Trophoblast cell (in vitro differentiated cells and primary cell): Measurements from ENCODE around the gene HES4.
A peak's percentile ranks its signal among the peaks of the same experiment; 100 is the strongest.

Experiments used
- DNase-seq, 2 donors: peaks; one replicate each; pipeline ENCODE4 v3.0.0-alpha.2; 2016
- H2AFZ ChIP-seq: 2 replicates; pipeline ENCODE4 v1.6.1; 2013; ENCODE audit warnings: low read length, moderate library complexity, mild to moderate bottlenecking; ENCODE audit not compliant: insufficient read depth, poor library complexity
- H2AK5ac ChIP-seq: 2 replicates; pipeline ENCODE4 v1.6.1; 2013; ENCODE audit warnings: mild to moderate bottlenecking, low read length
- H2BK120ac ChIP-seq: 2 replicates; pipeline ENCODE4 v1.6.1; 2013; ENCODE audit warnings: low read length, mild to moderate bottlenecking, moderate library complexity; ENCODE audit not compliant: insufficient read depth, poor library complexity
- H2BK12ac ChIP-seq: 2 replicates; pipeline ENCODE4 v1.6.1; 2013; ENCODE audit warnings: mild to moderate bottlenecking, low read length, moderate library complexity
- H2BK5ac ChIP-seq: 2 replicates; pipeline ENCODE4 v1.6.1; 2013; ENCODE audit warnings: low read length, low read depth, moderate library complexity, mild to moderate bottlenecking; ENCODE audit not compliant: poor library complexity
- H3K14ac ChIP-seq: 2 replicates; pipeline ENCODE4 v1.6.1; 2013; ENCODE audit warnings: mild to moderate bottlenecking, low read length
- H3K18ac ChIP-seq: 2 replicates; pipeline ENCODE4 v1.6.1; 2013; ENCODE audit warnings: mild to moderate bottlenecking, low read length
- H3K23ac ChIP-seq: 2 replicates; pipeline ENCODE4 v1.6.1; 2013; ENCODE audit warnings: low read length
- H3K27ac ChIP-seq: 2 replicates; pipeline ENCODE4 v1.5.1; 2013; ENCODE audit warnings: low read depth, mild to moderate bottlenecking, inconsistent platforms, low read length, moderate library complexity
- H3K27me3 ChIP-seq: 2 replicates; pipeline ENCODE4 v1.6.1; 2013; ENCODE audit warnings: inconsistent platforms, mild to moderate bottlenecking, low read length, moderate library complexity; ENCODE audit not compliant: insufficient read depth
- H3K36me3 ChIP-seq, 2 experiments: 1 replicate in 1 of 2; 2 replicates in 1 of 2; pipeline ENCODE4 v1.6.1; 2013; ENCODE audit warnings: low read length in 2 of 2, mild to moderate bottlenecking in 2 of 2, moderate library complexity in 1 of 2; ENCODE audit not compliant: insufficient read depth in 2 of 2, control insufficient read depth in 1 of 2
- H3K4ac ChIP-seq: 2 replicates; pipeline ENCODE4 v1.6.1; 2013; ENCODE audit warnings: low read depth, mild to moderate bottlenecking, low read length, moderate library complexity
- H3K4me1 ChIP-seq, 2 experiments: 1 replicate in 1 of 2; 2 replicates in 1 of 2; pipeline ENCODE4 v1.6.1; 2013; ENCODE audit warnings: low read length in 2 of 2, mild to moderate bottlenecking in 2 of 2, moderate library complexity in 1 of 2; ENCODE audit not compliant: insufficient read depth in 2 of 2, control insufficient read depth in 1 of 2
- H3K4me2 ChIP-seq: 2 replicates; pipeline ENCODE4 v1.6.1; 2013; ENCODE audit warnings: inconsistent platforms, mild to moderate bottlenecking, low read length, moderate library complexity
- H3K4me3 ChIP-seq: 2 replicates; pipeline ENCODE4 v1.5.1; 2013; ENCODE audit warnings: mild to moderate bottlenecking, low read depth, low read length, inconsistent platforms
- H3K79me1 ChIP-seq: one replicate; pipeline ENCODE4 v1.6.1; 2013; ENCODE audit warnings: low read length
- H3K79me2 ChIP-seq: 2 replicates; pipeline ENCODE4 v1.6.1; 2013; ENCODE audit warnings: low read length, mild to moderate bottlenecking; ENCODE audit not compliant: control insufficient read depth, insufficient read depth, poor library complexity
- H3K9ac ChIP-seq: 2 replicates; pipeline ENCODE4 v1.6.1; 2013; ENCODE audit warnings: mild to moderate bottlenecking, low read length
- H3K9me3 ChIP-seq: 2 replicates; pipeline ENCODE4 v1.6.1; 2013; ENCODE audit warnings: low read depth, mild to moderate bottlenecking, control low read depth, inconsistent platforms, low read length; ENCODE audit not compliant: insufficient read depth
- H4K12ac ChIP-seq: 2 replicates; pipeline ENCODE4 v1.6.1; 2013; ENCODE audit warnings: low read depth, mild to moderate bottlenecking, low read length, moderate library complexity
- H4K8ac ChIP-seq: 2 replicates; pipeline ENCODE4 v1.6.1; 2013; ENCODE audit warnings: low read depth, mild to moderate bottlenecking, low read length, moderate library complexity
- H4K91ac ChIP-seq: one replicate; pipeline ENCODE4 v1.6.1; 2013; ENCODE audit warnings: low read depth, mild to moderate bottlenecking, low read length, moderate library complexity
- WGBS: extraction: QIAGEN DNeasy Blood & Tissue Kit; methylation state at CpG from one replicate; pipeline ENCODE4 v1.1.7; 2013; ENCODE audit warnings: missing lambda C conversion rate; ENCODE audit not compliant: insufficient read length, insufficient coverage; ENCODE audit errors: extremely low coverage; 5-methylcytosine and 5-hydroxymethylcytosine counted together

Gene HES4

DNA sequence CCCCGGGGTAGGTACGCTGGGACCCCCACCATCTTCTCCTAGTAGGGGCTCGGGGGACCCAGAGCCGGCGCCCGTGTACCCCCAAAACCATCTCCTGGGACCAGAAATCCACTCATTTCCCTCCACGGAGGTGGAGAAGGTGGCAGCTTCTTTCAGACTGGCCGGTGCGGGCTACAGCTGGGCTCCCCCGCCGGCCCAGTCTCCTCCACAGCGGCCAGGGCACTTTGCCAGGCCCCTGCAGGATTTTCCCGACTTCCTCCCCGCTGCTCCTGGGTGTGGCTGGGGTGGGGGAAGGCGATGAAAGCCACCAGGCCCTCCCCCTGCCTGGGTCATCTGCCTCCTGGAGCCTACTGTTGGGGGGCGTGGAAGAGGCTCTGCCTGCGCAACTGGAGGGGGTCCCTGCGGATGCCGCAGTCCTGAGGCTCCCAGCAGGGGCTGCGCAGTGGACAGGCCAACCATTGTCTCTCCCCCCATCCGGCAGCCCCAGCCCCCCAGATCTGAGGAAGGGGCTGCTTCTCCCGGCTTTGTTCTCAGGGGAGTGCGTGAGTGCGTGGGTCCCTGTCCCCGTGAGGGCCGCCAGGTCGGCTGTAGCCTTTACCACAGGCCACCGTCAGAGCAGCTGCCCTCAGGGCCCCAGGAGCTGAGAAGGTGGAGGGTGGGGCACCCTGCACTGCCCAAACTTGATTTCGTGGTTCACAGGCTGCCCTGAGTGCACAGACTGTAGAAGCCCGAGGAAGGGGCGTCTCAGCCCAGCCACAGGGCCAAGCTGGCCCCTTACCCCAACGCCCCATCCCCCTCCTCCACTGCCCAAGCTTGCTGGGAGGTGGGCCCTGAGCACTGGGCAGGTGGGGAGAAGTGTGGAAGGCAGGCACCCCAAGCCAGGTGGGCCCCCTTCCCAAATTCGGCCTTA lies 21.4 kb upstream of the HES4 start:
- Histone ChIP-seq H2BK120ac (peak overlapping the region; percentile 50), H4K91ac (peak overlapping the region; percentile 29), H3K4ac (peak overlapping the region; percentile 37), H2BK12ac (peak overlapping the region; percentile 74), H4K8ac (peak overlapping the region; percentile 76), H3K4me2 (peak overlapping the region; percentile 96), H3K4me3 (peak overlapping the region; percentile 94), H3K27ac (no peak overlapping the region), H3K14ac (peak overlapping the region; percentile 66), H2BK5ac (peak overlapping the region; percentile 29), H3K9ac (peak overlapping the region; percentile 31), H4K12ac (peak overlapping the region; percentile 25), H3K18ac (peak overlapping the region; percentile 26), H3K36me3 (peaks cover 17 to 20% of the 10 kb centered on the region in 2 experiments), H3K4me1 (peaks cover 42 to 49% of the 10 kb centered on the region in 2 experiments), H3K9me3 (peaks cover 3% of the 10 kb centered on the region), H3K79me2 (peaks cover 12% of the 10 kb centered on the region), H2AFZ (no peak overlapping the region), H3K23ac (no peak overlapping the region), H3K79me1 (peaks cover 24% of the 10 kb centered on the region), H3K27me3 (no peaks in the 10 kb centered on the region), H2AK5ac (peak overlapping the region; percentile 19)
- DNase-seq: no peak
- no CpG with 5 or more reads among the region's 33 CpGs for WGBS

DNA sequence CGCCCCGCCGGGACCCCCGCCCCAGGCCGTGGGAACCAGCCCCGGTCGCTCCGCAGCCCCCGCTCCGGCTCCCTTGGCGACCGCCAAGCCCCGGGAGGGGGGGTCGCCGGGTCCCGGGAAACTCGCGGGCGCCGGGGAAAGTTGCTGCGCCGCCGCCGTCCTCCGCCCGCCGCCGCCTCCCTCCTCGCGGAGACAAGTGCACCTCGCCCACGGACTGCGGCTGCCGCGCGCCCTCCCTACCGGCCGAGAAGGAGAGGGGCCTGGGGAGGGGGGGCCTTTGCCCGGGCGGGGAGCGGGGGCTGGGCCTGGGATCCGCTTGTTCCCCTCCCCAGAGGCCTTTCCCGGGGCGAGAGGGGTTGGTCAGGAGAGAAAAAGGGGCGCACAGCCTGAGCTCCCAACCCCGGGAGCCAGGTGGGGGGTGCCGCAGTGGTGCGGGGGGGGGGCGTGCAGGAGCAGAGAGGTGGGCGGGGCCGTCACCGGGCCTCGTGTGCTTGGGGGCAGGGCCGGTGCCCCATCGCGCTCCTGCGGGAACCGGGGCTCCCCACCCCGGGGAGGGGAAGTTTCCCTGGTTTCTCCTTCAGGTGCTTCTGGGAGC lies 20.6 kb upstream of the HES4 start:
- Histone ChIP-seq H3K4me2 (peak overlapping the region; percentile 96), H3K27ac (peak overlapping the region; percentile 66), H3K27me3 (no peaks in the 10 kb centered on the region), H4K91ac (peak overlapping the region; percentile 84), H3K23ac (no peak overlapping the region), H3K9me3 (peaks cover 5% of the 10 kb centered on the region), H3K79me1 (peaks cover 21% of the 10 kb centered on the region), H3K14ac (peak overlapping the region; percentile 65), H2BK5ac (no peak overlapping the region), H4K8ac (peak overlapping the region; percentile 56), H3K4me3 (peak overlapping the region; percentile 94), H2AFZ (no peak overlapping the region), H3K9ac (peak overlapping the region; percentile 93), H3K4me1 (peaks cover 40 to 49% of the 10 kb centered on the region in 2 experiments), H2BK120ac (peak overlapping the region; percentile 79), H3K79me2 (peaks cover 12% of the 10 kb centered on the region), H3K4ac (peak overlapping the region; percentile 49), H4K12ac (peak overlapping the region; percentile 25), H2BK12ac (no peak overlapping the region), H2AK5ac (peak overlapping the region; percentile 19), H3K36me3 (peaks cover 14 to 20% of the 10 kb centered on the region in 2 experiments), H3K18ac (peak overlapping the region; percentile 79)
- no peak for DNase-seq
- no CpG with 5 or more reads among the region's 59 CpGs for WGBS

DNA sequence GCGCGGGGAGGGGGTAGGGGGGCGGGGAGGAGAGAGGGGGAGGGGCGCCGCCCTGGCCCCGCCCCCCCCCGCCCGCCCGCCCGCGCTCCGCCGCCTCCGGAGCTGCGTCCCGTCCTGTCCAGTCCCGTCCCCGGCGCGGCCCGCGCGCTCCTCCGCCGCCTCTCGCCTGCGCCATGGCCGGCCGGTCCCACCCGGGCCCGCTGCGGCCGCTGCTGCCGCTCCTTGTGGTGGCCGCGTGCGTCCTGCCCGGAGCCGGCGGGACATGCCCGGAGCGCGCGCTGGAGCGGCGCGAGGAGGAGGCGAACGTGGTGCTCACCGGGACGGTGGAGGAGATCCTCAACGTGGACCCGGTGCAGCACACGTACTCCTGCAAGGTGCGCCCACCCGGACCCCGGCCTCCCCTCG lies 20.1 kb upstream of the HES4 start, which contains the start of gene AGRN:
Gene AGRN (plus strand): TSS at position 121 of the 405 bp plus-strand sequence. CDS start 53 bp downstream, at position 174.
- no CpG with 5 or more reads among the region's 58 CpGs for WGBS
- Histone ChIP-seq H3K23ac (no peak within 1 kb of the TSS), H3K9me3 (peaks cover 5% of the 10 kb centered on the region), H3K79me2 (peaks cover 9% of the 10 kb centered on the region), H3K4me2 (peak within 1 kb of the TSS; percentile 96), H3K14ac (peak within 1 kb of the TSS; percentile 65), H3K9ac (peak within 1 kb of the TSS; percentile 93), H3K27me3 (no peaks in the 10 kb centered on the region), H2BK5ac (peak within 1 kb of the TSS; percentile 34), H2BK120ac (peak within 1 kb of the TSS; percentile 79), H3K36me3 (peaks cover 14 to 20% of the 10 kb centered on the region in 2 experiments), H2AFZ (peak within 1 kb of the TSS; percentile 71), H4K91ac (peak within 1 kb of the TSS; percentile 84), H3K4me3 (peak within 1 kb of the TSS; percentile 94), H2BK12ac (peak within 1 kb of the TSS; percentile 44), H4K8ac (peak within 1 kb of the TSS; percentile 78), H3K79me1 (peaks cover 18% of the 10 kb centered on the region), H4K12ac (peak within 1 kb of the TSS; percentile 25), H3K4ac (peak within 1 kb of the TSS; percentile 49), H3K27ac (peak within 1 kb of the TSS; percentile 93), H2AK5ac (peak within 1 kb of the TSS; percentile 19), H3K18ac (peak within 1 kb of the TSS; percentile 83), H3K4me1 (peaks cover 36 to 45% of the 10 kb centered on the region in 2 experiments)
- DNase-seq: no peak
